Upper lobe of left lung (tissue), 6 donors: ENCODE measurements around the gene DUOX1. TPM values are rescaled to one million over a fixed set of nuclear protein-coding genes. Genes with fewer than 3 reads are reported as not detected.

Source experiments
- ATAC-seq, 2 donors: fragments of 200-7000 bp; cut with Tn5 transposase; one replicate each; pipeline ENCODE4 v1.9.1; 2022; ENCODE audit warnings: mild to moderate bottlenecking in 2 of 2, moderate library complexity in 2 of 2; ENCODE audit not compliant: low FRiP score in 2 of 2
- DNase-seq, 2 donors: peaks; one replicate each; pipeline ENCODE4 v3.0.0-alpha.2; 2019 to 2020
- H3K27ac ChIP-seq, 4 donors: fragments of 200-600 bp; sonication (generic); one replicate each; pipeline ENCODE4 v1.5.1; 2016 to 2019
- H3K27me3 ChIP-seq, 4 donors: fragments of 200-600 bp; sonication (generic); one replicate each; pipeline ENCODE4 v1.5.1; 2017 to 2019
- H3K36me3 ChIP-seq, 4 donors: fragments of 200-600 bp; sonication (generic); one replicate each; pipeline ENCODE4 v1.5.1; 2016 to 2019
- H3K4me1 ChIP-seq, 4 donors: fragments of 200-600 bp; sonication (generic); one replicate each; pipeline ENCODE4 v1.5.1; 2018 to 2019
- H3K4me3 ChIP-seq, 4 donors: fragments of 200-600 bp; sonication (generic); one replicate each; pipeline ENCODE4 v1.5.1; 2017 to 2019; ENCODE audit warnings: mild to moderate bottlenecking in 2 of 4, moderate library complexity in 1 of 4
- H3K9me3 ChIP-seq, 4 donors: fragments of 200-600 bp; sonication (generic); one replicate each; pipeline ENCODE4 v1.5.1; 2018 to 2019
- EP300 ChIP-seq, 4 donors: sonication (generic); formaldehyde crosslinking; IDR thresholded peaks; one replicate each; pipeline ENCODE4 v1.5.1; 2017; ENCODE audit warnings: antibody characterized with exemption in 4 of 4, control low read depth in 2 of 4
- POLR2A ChIP-seq, 4 donors: fragments of 450-650 bp; IDR thresholded peaks; one replicate each; pipeline ENCODE4 v1.5.1; 2016 to 2017; ENCODE audit warnings: antibody characterized with exemption in 4 of 4, mild to moderate bottlenecking in 2 of 4
- POLR2AphosphoS5 ChIP-seq, 2 donors: sonication (generic); formaldehyde crosslinking; IDR thresholded peaks; one replicate each; pipeline ENCODE4 v1.5.1; 2017; ENCODE audit warnings: antibody characterized with exemption in 2 of 2
- WGBS, 2 donors: methylation state at CpG; one replicate each; pipeline ENCODE4 v1.1.5; 2017 to 2018; 5-methylcytosine and 5-hydroxymethylcytosine counted together
- total RNA-seq, 6 donors: library from RNA; depleted of rRNA in 4 of 6; stranded (reverse); fragments of >200 nt in 4 of 6; gene quantifications; one replicate each; pipeline versions ENCODE4 v1.1.0 to v1.2.1, GENCODE V29; 2016 to 2021
- TF ChIP-seq, protein P1 (sequence below), 6 experiments: fragments of 450-650 bp in 4 of 6; fragments of 200-600 bp in 2 of 6; sonication (generic) in 2 of 6; IDR thresholded peaks; one replicate each; pipeline ENCODE4 v1.5.1; 2016 to 2019; ENCODE audit warnings: antibody characterized with exemption in 6 of 6
- donor health status: DM: no; HTN: no; CAD: no; lungs with moderate emphysema.
- donor health status: DM: no; HTN: yes; CAD: no; lungs with severe emphysema.

The DUOX1 gene
- total RNA-seq, 6 donors from 2014 or later, result 215 to 1,314 (median 495) TPM

DNA sequence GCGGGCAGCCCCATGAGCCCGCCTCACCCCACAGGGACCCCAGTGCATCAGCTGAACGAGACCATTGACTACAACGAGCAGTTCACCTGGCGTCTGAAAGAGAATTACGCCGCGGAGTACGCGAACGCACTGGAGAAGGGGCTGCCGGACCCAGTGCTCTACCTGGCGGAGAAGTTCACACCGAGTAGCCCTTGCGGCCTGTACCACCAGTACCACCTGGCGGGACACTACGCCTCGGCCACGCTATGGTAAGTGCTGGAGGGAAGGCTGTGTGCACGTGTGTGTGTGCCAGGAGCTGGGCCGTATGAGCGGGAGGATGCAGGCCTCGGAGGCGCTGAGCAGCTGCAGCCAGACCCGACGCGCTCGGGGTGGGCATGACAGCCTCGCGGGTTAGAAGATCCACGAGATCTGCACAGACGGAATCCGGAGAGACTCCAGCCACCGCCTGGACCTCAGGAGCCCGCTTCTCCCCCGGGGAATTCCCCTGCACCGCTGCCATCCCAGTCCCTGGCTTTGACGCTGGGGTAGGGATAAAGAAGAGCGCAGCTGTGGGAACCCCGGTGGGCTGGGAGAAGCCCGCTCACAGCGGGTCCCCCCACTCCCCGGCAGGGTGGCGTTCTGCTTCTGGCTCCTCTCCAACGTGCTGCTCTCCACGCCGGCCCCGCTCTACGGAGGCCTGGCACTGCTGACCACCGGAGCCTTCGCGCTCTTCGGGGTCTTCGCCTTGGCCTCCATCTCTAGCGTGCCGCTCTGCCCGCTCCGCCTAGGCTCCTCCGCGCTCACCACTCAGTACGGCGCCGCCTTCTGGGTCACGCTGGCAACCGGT is 13.1 kb upstream of the DUOX1 start:
- Histone ChIP-seq H3K27ac (no peak overlapping the region), H3K36me3 (peaks cover 0 to 9% (median 3%) of the 10 kb centered on the region in 4 donors), H3K4me3 (peak overlapping the region in 1 of 4 donors; percentile 12), H3K4me1 (peaks cover 36 to 51% (median 41%) of the 10 kb centered on the region in 4 donors), H3K27me3 (peaks cover 4 to 55% (median 35%) of the 10 kb centered on the region in 4 donors), H3K9me3 (no peaks in the 10 kb centered on the region)
- DNase-seq (peak in 1 of 2 donors; percentile 66), ATAC-seq (no peak)
- TF ChIP-seq, protein P1, sequence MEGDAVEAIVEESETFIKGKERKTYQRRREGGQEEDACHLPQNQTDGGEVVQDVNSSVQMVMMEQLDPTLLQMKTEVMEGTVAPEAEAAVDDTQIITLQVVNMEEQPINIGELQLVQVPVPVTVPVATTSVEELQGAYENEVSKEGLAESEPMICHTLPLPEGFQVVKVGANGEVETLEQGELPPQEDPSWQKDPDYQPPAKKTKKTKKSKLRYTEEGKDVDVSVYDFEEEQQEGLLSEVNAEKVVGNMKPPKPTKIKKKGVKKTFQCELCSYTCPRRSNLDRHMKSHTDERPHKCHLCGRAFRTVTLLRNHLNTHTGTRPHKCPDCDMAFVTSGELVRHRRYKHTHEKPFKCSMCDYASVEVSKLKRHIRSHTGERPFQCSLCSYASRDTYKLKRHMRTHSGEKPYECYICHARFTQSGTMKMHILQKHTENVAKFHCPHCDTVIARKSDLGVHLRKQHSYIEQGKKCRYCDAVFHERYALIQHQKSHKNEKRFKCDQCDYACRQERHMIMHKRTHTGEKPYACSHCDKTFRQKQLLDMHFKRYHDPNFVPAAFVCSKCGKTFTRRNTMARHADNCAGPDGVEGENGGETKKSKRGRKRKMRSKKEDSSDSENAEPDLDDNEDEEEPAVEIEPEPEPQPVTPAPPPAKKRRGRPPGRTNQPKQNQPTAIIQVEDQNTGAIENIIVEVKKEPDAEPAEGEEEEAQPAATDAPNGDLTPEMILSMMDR (IDR thresholded peaks at IDR 0.05), result no peak
- peak in 1 of 4 donors; percentile 32 for TF ChIP-seq POLR2A (IDR thresholded peaks at IDR 0.05)
- WGBS, 2 donors, result 13 to 21% methylated on average over 23 to 54 of the region's 65 CpGs

DNA sequence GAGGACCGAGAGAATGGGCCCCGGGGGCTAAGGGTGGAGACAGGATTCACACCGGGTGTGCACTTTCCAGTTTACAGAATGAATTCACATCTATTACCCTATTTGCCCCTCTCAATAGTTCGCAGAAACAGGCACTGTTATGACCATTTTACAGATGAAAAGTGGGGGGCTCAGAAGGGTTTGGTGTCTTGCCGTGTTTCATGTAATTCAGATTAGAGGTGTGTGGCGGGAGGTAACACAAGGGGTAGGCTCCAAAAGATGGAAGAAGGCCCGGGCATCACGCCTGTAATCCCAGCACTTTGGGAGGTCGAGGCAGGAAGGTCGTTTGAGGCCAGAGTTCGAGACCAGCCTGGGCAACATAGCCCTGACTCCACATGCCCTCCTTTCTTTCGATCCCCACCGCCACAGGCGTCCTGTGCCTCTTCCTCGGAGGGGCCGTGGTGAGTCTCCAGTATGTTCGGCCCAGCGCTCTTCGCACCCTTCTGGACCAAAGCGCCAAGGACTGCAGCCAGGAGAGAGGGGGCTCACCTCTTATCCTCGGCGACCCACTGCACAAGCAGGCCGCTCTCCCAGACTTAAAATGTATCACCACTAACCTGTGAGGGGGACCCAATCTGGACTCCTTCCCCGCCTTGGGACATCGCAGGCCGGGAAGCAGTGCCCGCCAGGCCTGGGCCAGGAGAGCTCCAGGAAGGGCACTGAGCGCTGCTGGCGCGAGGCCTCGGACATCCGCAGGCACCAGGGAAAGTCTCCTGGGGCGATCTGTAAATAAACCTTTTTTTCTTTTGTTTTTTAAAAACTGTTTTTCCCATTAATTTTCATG is 12.3 kb upstream of the DUOX1 start:
- TF ChIP-seq POLR2AphosphoS5 (IDR thresholded peaks at IDR 0.05) (no peak), EP300 (IDR thresholded peaks at IDR 0.05) (no peak), POLR2A (IDR thresholded peaks at IDR 0.05) (no peak)
- TF ChIP-seq, protein P1 (IDR thresholded peaks at IDR 0.05), result no peak
- H3K9me3 ChIP-seq, result no peaks in the 10 kb centered on the region
- WGBS, 2 donors, result 26 to 41% methylated on average over 28 to 33 of the region's 33 CpGs
- H3K36me3 ChIP-seq, result peaks cover 0 to 9% (median 3%) of the 10 kb centered on the region in 4 donors
- H3K27me3 ChIP-seq, result peaks cover 3 to 49% (median 28%) of the 10 kb centered on the region in 4 donors
- peak overlapping the region in 3 of 4 donors; percentile 11 to 37 (median 29) for H3K4me3 ChIP-seq
- DNase-seq (peak in 1 of 2 donors; percentile 85), ATAC-seq (peak in 1 of 2 donors; percentile 9)
- H3K4me1 ChIP-seq, result peaks cover 30 to 43% (median 36%) of the 10 kb centered on the region in 4 donors
- H3K27ac ChIP-seq, result no peak overlapping the region

DNA sequence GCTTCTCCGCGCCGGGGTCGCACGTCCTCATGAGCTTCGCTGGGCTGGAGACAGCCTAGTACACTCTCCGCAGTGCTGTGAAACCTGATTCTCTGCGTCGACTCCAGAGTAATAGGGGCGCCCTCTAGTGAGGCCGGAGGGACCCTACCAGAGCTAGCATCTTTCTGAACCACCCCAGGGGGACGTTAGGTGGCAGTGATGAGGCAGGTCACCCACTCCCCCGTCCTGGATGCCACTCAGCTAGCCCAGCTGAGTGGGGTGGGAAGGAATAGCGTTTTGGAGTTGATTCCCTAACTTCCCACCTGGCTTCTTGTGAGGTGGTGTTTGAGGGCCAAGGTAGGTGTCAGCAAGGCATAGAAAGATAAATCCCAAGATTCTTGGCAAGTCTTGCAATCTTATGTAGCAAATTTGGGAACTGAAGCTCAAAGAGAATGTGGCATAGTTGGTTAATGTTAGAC is 11.6 kb upstream of the DUOX1 start:
- Histone ChIP-seq H3K36me3 (peaks cover 0 to 9% (median 3%) of the 10 kb centered on the region in 4 donors), H3K27ac (no peak overlapping the region), H3K27me3 (peaks cover 0 to 43% (median 21%) of the 10 kb centered on the region in 4 donors), H3K4me1 (peaks cover 24 to 36% (median 29%) of the 10 kb centered on the region in 4 donors), H3K9me3 (no peaks in the 10 kb centered on the region), H3K4me3 (peak overlapping the region in 3 of 4 donors; percentile 11 to 37 (median 29))
- DNase-seq (peak in 1 of 2 donors; percentile 87), ATAC-seq (peak; percentile 92 to 94)
- 1 to 2% methylated on average over 14 of the region's 14 CpGs for WGBS, 2 donors
- TF ChIP-seq, protein P1 (IDR thresholded peaks at IDR 0.05), result peak; percentile 88 to 96 (median 91)
- TF ChIP-seq POLR2AphosphoS5 (IDR thresholded peaks at IDR 0.05) (no peak), EP300 (IDR thresholded peaks at IDR 0.05) (no peak), POLR2A (IDR thresholded peaks at IDR 0.05) (no peak)

DNA sequence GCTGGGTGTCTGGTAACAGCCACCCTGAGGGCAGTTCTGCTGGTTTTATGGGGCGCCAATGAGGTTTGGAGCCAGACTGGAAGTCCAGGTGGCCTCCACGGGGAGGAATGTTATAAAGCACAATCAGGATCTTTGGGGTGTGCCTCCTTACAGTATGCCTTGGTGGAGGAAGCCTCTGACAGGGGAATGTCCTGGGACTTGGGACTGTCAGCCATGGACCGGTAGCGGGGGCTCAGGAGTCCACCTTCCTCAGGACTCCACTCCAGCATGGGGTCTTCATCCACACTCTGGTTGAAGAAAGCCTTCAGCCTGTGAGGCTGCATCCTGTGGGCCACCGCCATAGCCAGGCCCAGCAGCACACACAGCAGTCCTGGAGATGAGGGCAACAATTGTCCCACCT is 10.8 kb upstream of the DUOX1 start:
- H3K4me1 ChIP-seq, result peaks cover 22 to 30% (median 25%) of the 10 kb centered on the region in 4 donors
- DNase-seq (no peak), ATAC-seq (no peak)
- TF ChIP-seq EP300 (IDR thresholded peaks at IDR 0.05) (no peak), POLR2AphosphoS5 (IDR thresholded peaks at IDR 0.05) (no peak), POLR2A (IDR thresholded peaks at IDR 0.05) (no peak)
- TF ChIP-seq, protein P1 (IDR thresholded peaks at IDR 0.05), result no peak
- H3K4me3 ChIP-seq, result no peak overlapping the region
- peaks cover 0 to 34% (median 18%) of the 10 kb centered on the region in 4 donors for H3K27me3 ChIP-seq
- peaks cover 0 to 9% (median 3%) of the 10 kb centered on the region in 4 donors for H3K36me3 ChIP-seq
- H3K27ac ChIP-seq, result no peak overlapping the region
- 82 to 89% methylated on average over 5 of the region's 5 CpGs for WGBS, 2 donors
- H3K9me3 ChIP-seq, result no peaks in the 10 kb centered on the region
